HCT116 (cell line): ENCODE measurements around the gene ITPKB. TPM values are rescaled to one million over a fixed set of nuclear protein-coding genes. Genes with fewer than 3 reads are reported as not detected.

Experiments used
- ATAC-seq: fragments of 200-7000 bp; cut with Tn5 transposase; 2 replicates; pipeline ENCODE4 v1.9.1; 2020; ENCODE audit warnings: mild to moderate bottlenecking, moderate library complexity
- BruUV-seq: library from RNA; stranded (reverse); fragments of 400-500 nt; replicated peaks from 2 replicates; lab custom pipeline; 2021; lab: Mats Ljungman, UMichigan
- CTCF ChIA-PET: fragments of 300-600 bp; sonication (Branson Sonifier 250); formaldehyde crosslinking; loops from one replicate; lab custom pipeline; 2021; ENCODE audit warnings: antibody characterized with exemption; lab: Charles Lee
- POLR2A ChIA-PET: fragments of 300-600, 350-600 bp; sonication (Branson Sonifier 250); formaldehyde crosslinking; loops from one replicate; lab custom pipeline; 2021; ENCODE audit warnings: antibody characterized with exemption; lab: Charles Lee
- RAD21 ChIA-PET, 2 experiments: fragments of 300-600 bp; sonication (Branson Sonifier 250); formaldehyde crosslinking; loops; one replicate each; lab custom pipeline; 2023; ENCODE audit warnings: low total read pairs in 2 of 2; ENCODE audit not compliant: uncharacterized antibody in 2 of 2, unreplicated experiment in 2 of 2, low non-redundant PET in 1 of 2; lab: Charles Lee
- DNase-seq: peaks from one replicate; pipeline ENCODE4 v3.0.0-alpha.2; 2010; ENCODE audit warnings: low read depth, low spot score
- H2AFZ ChIP-seq: fragments of 200-600 bp; shearing (Covaris generic), sonication (generic); 2 replicates; pipeline ENCODE4 v1.6.1; 2017; ENCODE audit warnings: low read depth, mixed run types, mixed read lengths, antibody characterized with exemption, low read length; ENCODE audit not compliant: poor library complexity, severe bottlenecking
- H3K27ac ChIP-seq: 2 replicates; pipeline ENCODE4 v1.5.1; 2012; ENCODE audit warnings: low read depth, low read length
- H3K27me3 ChIP-seq: fragments of 200-600 bp; sonication (generic); 2 replicates; pipeline ENCODE4 v1.6.1; 2016; ENCODE audit warnings: mixed run types, low read length, mixed read lengths; ENCODE audit not compliant: insufficient read depth
- H3K36me3 ChIP-seq, 2 experiments: fragments of 200-500 bp in 1 of 2; fragments of 200-600 bp in 1 of 2; sonication (Bioruptor generic) in 1 of 2; sonication (generic) in 1 of 2; 2 replicates each; pipeline versions ENCODE4 v1.5.1 to v1.6.1; 2014 to 2016; ENCODE audit warnings: low read length in 2 of 2, inconsistent platforms in 1 of 2, mixed read lengths in 1 of 2, mixed run types in 1 of 2; ENCODE audit not compliant: insufficient read depth in 2 of 2, control insufficient read depth in 1 of 2
- H3K4me1 ChIP-seq, 2 experiments: fragments of 200-600 bp in 1 of 2; sonication (generic) in 1 of 2; 2 replicates each; pipeline versions ENCODE4 v1.5.1 to v1.6.1; 2012 to 2017; ENCODE audit warnings: low read length in 2 of 2, inconsistent platforms in 1 of 2, mild to moderate bottlenecking in 1 of 2, mixed read lengths in 1 of 2, mixed run types in 1 of 2, moderate library complexity in 1 of 2; ENCODE audit not compliant: insufficient read depth in 2 of 2, control insufficient read depth in 1 of 2
- H3K4me2 ChIP-seq: fragments of 200-600 bp; sonication (generic); 2 replicates; pipeline ENCODE4 v1.6.1; 2017; ENCODE audit warnings: mixed run types, low read length, mixed read lengths
- H3K4me3 ChIP-seq, 2 experiments: fragments of 200-600 bp in 1 of 2; sonication (generic) in 1 of 2; replicated peaks in 1 of 2; 2 replicates each; pipeline ENCODE4 v1.5.1; 2011 to 2016; ENCODE audit warnings: low read length in 2 of 2, control low read depth in 1 of 2, low read depth in 1 of 2, mild to moderate bottlenecking in 1 of 2, mixed read lengths in 1 of 2, mixed run types in 1 of 2
- H3K79me2 ChIP-seq: fragments of 200-600 bp; sonication (generic); 2 replicates; pipeline ENCODE4 v1.6.1; 2017; ENCODE audit warnings: mild to moderate bottlenecking, mixed run types, low read length, moderate library complexity, mixed read lengths; ENCODE audit not compliant: insufficient read depth
- H3K9ac ChIP-seq: fragments of 200-600 bp; sonication (generic); 2 replicates; pipeline ENCODE4 v1.6.1; 2016; ENCODE audit warnings: low read length, mixed read lengths
- H3K9me2 ChIP-seq: fragments of 200-600 bp; sonication (generic), shearing (Covaris generic); 2 replicates; pipeline ENCODE4 v1.6.1; 2017; ENCODE audit warnings: mixed run types, mild to moderate bottlenecking, moderate library complexity; ENCODE audit not compliant: insufficient read depth
- H3K9me3 ChIP-seq, 2 experiments: fragments of 200-500 bp in 1 of 2; fragments of 200-600 bp in 1 of 2; sonication (Bioruptor generic) in 1 of 2; sonication (generic) in 1 of 2; 2 replicates each; pipeline ENCODE4 v1.6.1; 2014 to 2017; ENCODE audit warnings: low read length in 2 of 2, mixed read lengths in 2 of 2, inconsistent platforms in 1 of 2, low read depth in 1 of 2, mild to moderate bottlenecking in 1 of 2, mixed run types in 1 of 2, moderate library complexity in 1 of 2; ENCODE audit not compliant: control insufficient read depth in 1 of 2, insufficient read depth in 1 of 2
- H4K20me1 ChIP-seq: fragments of 200-600 bp; sonication (generic), shearing (Covaris generic); 2 replicates; pipeline ENCODE4 v1.6.1; 2017; ENCODE audit warnings: mixed run types, mild to moderate bottlenecking, moderate library complexity; ENCODE audit not compliant: insufficient read depth
- CBX3 ChIP-seq: IDR thresholded peaks from 2 replicates; pipeline ENCODE4 v1.6.1; 2012; ENCODE audit warnings: low read depth
- CEBPB ChIP-seq: IDR thresholded peaks from 2 replicates; pipeline ENCODE4 v1.6.1; 2012; ENCODE audit warnings: low read depth
- EGR1 ChIP-seq: IDR thresholded peaks from 2 replicates; pipeline ENCODE4 v1.6.1; 2012; ENCODE audit warnings: low read depth
- ELF1 ChIP-seq: IDR thresholded peaks from 2 replicates; pipeline ENCODE4 v1.6.1; 2012; ENCODE audit warnings: low read depth, borderline replicate concordance
- EZH2 ChIP-seq: fragments of 200-600 bp; sonication (generic); IDR thresholded peaks from 2 replicates; pipeline ENCODE4 v1.6.1; 2017; ENCODE audit warnings: antibody characterized with exemption, mixed run types
- EZH2phosphoT487 ChIP-seq: fragments of 200-600 bp; IDR thresholded peaks from 2 replicates; pipeline ENCODE4 v1.6.1; 2018; ENCODE audit warnings: antibody characterized with exemption, borderline replicate concordance
- POLR2A ChIP-seq: IDR thresholded peaks from 2 replicates; pipeline ENCODE4 v1.7.0; 2011; ENCODE audit warnings: borderline replicate concordance; ENCODE audit not compliant: insufficient read depth, insufficient read length; ENCODE audit errors: extremely low read depth
- POLR2AphosphoS5 ChIP-seq: IDR thresholded peaks from 2 replicates; pipeline ENCODE4 v1.6.1; 2011; ENCODE audit warnings: mild to moderate bottlenecking, low read depth, low read length, moderate library complexity
- RAD21 ChIP-seq: IDR thresholded peaks from 2 replicates; pipeline ENCODE4 v1.6.1; 2012; ENCODE audit warnings: low read depth, mild to moderate bottlenecking
- SIN3A ChIP-seq: IDR thresholded peaks from 2 replicates; pipeline ENCODE4 v1.6.1; 2012; ENCODE audit warnings: low read depth
- SP1 ChIP-seq: IDR thresholded peaks from 2 replicates; pipeline ENCODE4 v1.6.1; 2012; ENCODE audit warnings: low read depth
- SRF ChIP-seq: IDR thresholded peaks from 2 replicates; pipeline ENCODE4 v1.6.1; 2012; ENCODE audit warnings: low read depth
- TCF7L2 ChIP-seq: IDR thresholded peaks from 2 replicates; pipeline ENCODE4 v1.7.0; 2011; ENCODE audit warnings: borderline replicate concordance, inconsistent platforms; ENCODE audit not compliant: insufficient read depth, insufficient read length; ENCODE audit errors: extremely low read depth
- ZNF274 ChIP-seq: fragments of 200-500 bp; sonication (Bioruptor generic); IDR thresholded peaks from 2 replicates; pipeline ENCODE4 v1.6.1; 2014; ENCODE audit warnings: mild to moderate bottlenecking, low read depth, low read length, inconsistent platforms
- intact Hi-C: fragments of 100-400 bp; cut with micrococcal nuclease; formaldehyde crosslinking; loops from 2 replicates; pipeline ENCODE4 v1.10.0; 2022
- total RNA-seq: library from RNA; stranded (reverse); gene quantifications from one replicate; pipeline ENCODE4 v1.2.1, GENCODE V29; 2021; ENCODE audit not compliant: unreplicated experiment
- TF ChIP-seq, protein P1 (sequence below): IDR thresholded peaks from 2 replicates; pipeline ENCODE4 v1.6.1; 2012
- TF ChIP-seq, protein P2 (sequence below): IDR thresholded peaks from 2 replicates; pipeline ENCODE4 v1.6.1; 2012; ENCODE audit warnings: low read depth
- TF ChIP-seq, protein P3 (sequence below): IDR thresholded peaks from 2 replicates; pipeline ENCODE4 v1.6.1; 2012
- TF ChIP-seq, protein P4 (sequence below): IDR thresholded peaks from 2 replicates; pipeline ENCODE4 v1.6.1; 2011; ENCODE audit warnings: mild to moderate bottlenecking, low read length, moderate library complexity; ENCODE audit not compliant: insufficient replicate concordance; ENCODE audit errors: extremely low read depth

The ITPKB gene
- total RNA-seq, 1 experiment from 2014 or later = 4.4 TPM

DNA sequence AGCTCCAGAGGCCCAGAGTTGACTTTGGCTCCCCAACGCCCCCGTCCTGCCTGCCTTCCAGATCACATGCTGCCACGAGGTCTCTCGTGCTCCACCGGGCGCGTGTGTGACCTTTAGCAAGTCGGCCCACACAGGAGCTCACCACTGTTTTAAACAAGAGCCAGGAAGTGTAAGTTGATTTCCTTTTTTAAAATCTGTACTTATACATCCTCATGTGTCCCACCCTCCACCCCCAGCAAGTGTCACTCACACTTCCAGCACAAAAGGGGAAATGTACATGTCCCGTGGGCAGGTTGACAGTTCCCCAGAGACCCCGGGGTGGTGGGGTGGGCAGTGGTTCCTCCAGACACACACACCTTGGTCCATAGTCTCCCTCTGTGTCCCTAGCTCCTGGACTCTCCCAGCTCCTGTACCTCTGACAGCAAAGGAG is 106.1 kb downstream of the ITPKB start:
- TF ChIP-seq RAD21 (no peak), ELF1 (no peak), ZNF274 (no peak), EZH2phosphoT487 (no peak), POLR2AphosphoS5 (no peak), TCF7L2 (no peak), CEBPB (no peak), SRF (no peak), EGR1 (no peak), SP1 (no peak), EZH2 (no peak), CBX3 (no peak), POLR2A (no peak), SIN3A (no peak)
- TF ChIP-seq, protein P1, sequence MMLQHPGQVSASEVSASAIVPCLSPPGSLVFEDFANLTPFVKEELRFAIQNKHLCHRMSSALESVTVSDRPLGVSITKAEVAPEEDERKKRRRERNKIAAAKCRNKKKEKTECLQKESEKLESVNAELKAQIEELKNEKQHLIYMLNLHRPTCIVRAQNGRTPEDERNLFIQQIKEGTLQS = no peak
- TF ChIP-seq, protein P2, sequence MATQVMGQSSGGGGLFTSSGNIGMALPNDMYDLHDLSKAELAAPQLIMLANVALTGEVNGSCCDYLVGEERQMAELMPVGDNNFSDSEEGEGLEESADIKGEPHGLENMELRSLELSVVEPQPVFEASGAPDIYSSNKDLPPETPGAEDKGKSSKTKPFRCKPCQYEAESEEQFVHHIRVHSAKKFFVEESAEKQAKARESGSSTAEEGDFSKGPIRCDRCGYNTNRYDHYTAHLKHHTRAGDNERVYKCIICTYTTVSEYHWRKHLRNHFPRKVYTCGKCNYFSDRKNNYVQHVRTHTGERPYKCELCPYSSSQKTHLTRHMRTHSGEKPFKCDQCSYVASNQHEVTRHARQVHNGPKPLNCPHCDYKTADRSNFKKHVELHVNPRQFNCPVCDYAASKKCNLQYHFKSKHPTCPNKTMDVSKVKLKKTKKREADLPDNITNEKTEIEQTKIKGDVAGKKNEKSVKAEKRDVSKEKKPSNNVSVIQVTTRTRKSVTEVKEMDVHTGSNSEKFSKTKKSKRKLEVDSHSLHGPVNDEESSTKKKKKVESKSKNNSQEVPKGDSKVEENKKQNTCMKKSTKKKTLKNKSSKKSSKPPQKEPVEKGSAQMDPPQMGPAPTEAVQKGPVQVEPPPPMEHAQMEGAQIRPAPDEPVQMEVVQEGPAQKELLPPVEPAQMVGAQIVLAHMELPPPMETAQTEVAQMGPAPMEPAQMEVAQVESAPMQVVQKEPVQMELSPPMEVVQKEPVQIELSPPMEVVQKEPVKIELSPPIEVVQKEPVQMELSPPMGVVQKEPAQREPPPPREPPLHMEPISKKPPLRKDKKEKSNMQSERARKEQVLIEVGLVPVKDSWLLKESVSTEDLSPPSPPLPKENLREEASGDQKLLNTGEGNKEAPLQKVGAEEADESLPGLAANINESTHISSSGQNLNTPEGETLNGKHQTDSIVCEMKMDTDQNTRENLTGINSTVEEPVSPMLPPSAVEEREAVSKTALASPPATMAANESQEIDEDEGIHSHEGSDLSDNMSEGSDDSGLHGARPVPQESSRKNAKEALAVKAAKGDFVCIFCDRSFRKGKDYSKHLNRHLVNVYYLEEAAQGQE = no peak
- TF ChIP-seq, protein P3, sequence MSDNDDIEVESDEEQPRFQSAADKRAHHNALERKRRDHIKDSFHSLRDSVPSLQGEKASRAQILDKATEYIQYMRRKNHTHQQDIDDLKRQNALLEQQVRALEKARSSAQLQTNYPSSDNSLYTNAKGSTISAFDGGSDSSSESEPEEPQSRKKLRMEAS = no peak
- TF ChIP-seq, protein P4, sequence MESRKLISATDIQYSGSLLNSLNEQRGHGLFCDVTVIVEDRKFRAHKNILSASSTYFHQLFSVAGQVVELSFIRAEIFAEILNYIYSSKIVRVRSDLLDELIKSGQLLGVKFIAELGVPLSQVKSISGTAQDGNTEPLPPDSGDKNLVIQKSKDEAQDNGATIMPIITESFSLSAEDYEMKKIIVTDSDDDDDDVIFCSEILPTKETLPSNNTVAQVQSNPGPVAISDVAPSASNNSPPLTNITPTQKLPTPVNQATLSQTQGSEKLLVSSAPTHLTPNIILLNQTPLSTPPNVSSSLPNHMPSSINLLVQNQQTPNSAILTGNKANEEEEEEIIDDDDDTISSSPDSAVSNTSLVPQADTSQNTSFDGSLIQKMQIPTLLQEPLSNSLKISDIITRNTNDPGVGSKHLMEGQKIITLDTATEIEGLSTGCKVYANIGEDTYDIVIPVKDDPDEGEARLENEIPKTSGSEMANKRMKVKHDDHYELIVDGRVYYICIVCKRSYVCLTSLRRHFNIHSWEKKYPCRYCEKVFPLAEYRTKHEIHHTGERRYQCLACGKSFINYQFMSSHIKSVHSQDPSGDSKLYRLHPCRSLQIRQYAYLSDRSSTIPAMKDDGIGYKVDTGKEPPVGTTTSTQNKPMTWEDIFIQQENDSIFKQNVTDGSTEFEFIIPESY = no peak
- Histone ChIP-seq H4K20me1 (no peaks in the 10 kb centered on the region), H3K27me3 (0 out of 2 replicates have a peak, but pooled peaks cover 3% of the 10 kb centered on the region), H3K36me3 (no peaks in the 10 kb centered on the region), H3K79me2 (no peaks in the 10 kb centered on the region), H2AFZ (no peak overlapping the region), H3K4me3 (no peak overlapping the region), H3K9me2 (no peaks in the 10 kb centered on the region), H3K4me1 (peaks cover 7 to 18% of the 10 kb centered on the region in 2 experiments; a peak in 3 of 4 replicates), H3K9ac (no peak overlapping the region), H3K4me2 (no peak overlapping the region), H3K9me3 (no peaks in the 10 kb centered on the region), H3K27ac (no peak overlapping the region)
- POLR2A ChIA-PET = interaction anchor here (1.0 kb wide), 1 partner anchor 195 kb away, joined by 3 read pairs; no protein-coding TSS in a partner anchor
- RAD21 ChIA-PET = interaction anchor here in 1 of 2 experiments (0.6 kb wide), 1 partner anchor 55 kb away, joined by 3 read pairs; no protein-coding TSS in a partner anchor
- intact Hi-C loops = loop anchor here (10.0 kb wide), 1 partner anchor 302 kb away; no protein-coding TSS in a partner anchor
- no TSS peak for BruUV-seq
- DNase-seq = no peak
- ATAC-seq = no peak
- CTCF ChIA-PET = interaction anchor here (0.7 to 3.0 kb wide), 5 partner anchors 14 to 804 kb away, joined by 3 to 17 read pairs (median 4); no protein-coding TSS in a partner anchor
